A673 (cell line): ENCODE measurements around the gene PLCE1. TPM values are rescaled to one million over a fixed set of nuclear protein-coding genes. Genes with fewer than 3 reads are reported as not detected.
"Not testable (repeated sequence)": the region's sequence is repeated elsewhere in the genome, so short reads cannot be mapped to it uniquely, and the experiment has no call there.

ENCODE experiments used
- BruUV-seq: library from RNA; stranded (reverse); fragments of 400-500 nt; replicated peaks from 2 replicates; lab custom pipeline; 2021; lab: Mats Ljungman, UMichigan
- CTCF ChIA-PET: fragments of 300-600 bp; sonication (Branson Sonifier 250); formaldehyde crosslinking; loops from one replicate; lab custom pipeline; 2022; ENCODE audit warnings: antibody characterized with exemption; lab: Charles Lee
- POLR2A ChIA-PET: fragments of 300-600 bp; sonication (Branson Sonifier 250); formaldehyde crosslinking; loops from one replicate; lab custom pipeline; 2022; ENCODE audit warnings: antibody characterized with exemption; ENCODE audit not compliant: low non-redundant PET; lab: Charles Lee
- DNase-seq: peaks from one replicate; pipeline ENCODE4 v3.0.0-alpha.2; 2015; ENCODE audit warnings: low spot score
- H3K27ac ChIP-seq: fragments of 200-600 bp; sonication (generic); 2 replicates; pipeline ENCODE4 v1.5.1; 2016; ENCODE audit warnings: mixed run types, low read depth, mild to moderate bottlenecking, mixed read lengths, antibody characterized with exemption, low read length; ENCODE audit not compliant: poor library complexity, severe bottlenecking
- H3K27me3 ChIP-seq: fragments of 200-600 bp; sonication (generic); replicated peaks from 2 replicates; pipeline ENCODE4 v1.6.1; 2017; ENCODE audit warnings: mixed run types, low read depth, mild to moderate bottlenecking, mixed read lengths, antibody characterized with exemption, low read length; ENCODE audit not compliant: insufficient read depth, poor library complexity
- H3K36me3 ChIP-seq: fragments of 200-600 bp; sonication (generic); 2 replicates; pipeline ENCODE4 v1.6.1; 2016; ENCODE audit warnings: mixed run types, mild to moderate bottlenecking, mixed read lengths, antibody characterized with exemption, low read length; ENCODE audit not compliant: insufficient read depth, poor library complexity, severe bottlenecking
- H3K4me1 ChIP-seq: fragments of 200-600 bp; sonication (generic); 2 replicates; pipeline ENCODE4 v1.6.1; 2017; ENCODE audit warnings: mixed run types, mild to moderate bottlenecking, mixed read lengths, antibody characterized with exemption, low read length; ENCODE audit not compliant: insufficient read depth, poor library complexity, severe bottlenecking
- H3K4me3 ChIP-seq: fragments of 200-600 bp; sonication (generic); 2 replicates; pipeline ENCODE4 v1.5.1; 2016; ENCODE audit warnings: low read depth, mixed run types, mild to moderate bottlenecking, mixed read lengths, low read length; ENCODE audit not compliant: poor library complexity, severe bottlenecking
- H3K9me3 ChIP-seq: fragments of 200-600 bp; sonication (generic); 2 replicates; pipeline ENCODE4 v1.6.1; 2016; ENCODE audit warnings: mixed run types, low read depth, mild to moderate bottlenecking, mixed read lengths, antibody characterized with exemption, low read length; ENCODE audit not compliant: poor library complexity, severe bottlenecking
- CTCF ChIP-seq: fragments of 300-800, 200-600 bp; sonication (generic); conservative IDR thresholded peaks from 2 replicates; pipeline ENCODE4 v1.5.1; 2017; ENCODE audit warnings: low read depth, mild to moderate bottlenecking, antibody characterized with exemption, low read length, moderate library complexity, mixed read lengths
- EZH2 ChIP-seq: fragments of 200-600 bp; sonication (generic); IDR thresholded peaks from 2 replicates; pipeline ENCODE4 v1.6.1; 2017; ENCODE audit warnings: borderline replicate concordance, low read depth, mild to moderate bottlenecking, mixed read lengths, antibody characterized with exemption, low read length; ENCODE audit not compliant: poor library complexity, severe bottlenecking
- intact Hi-C: fragments of 100-400 bp; cut with micrococcal nuclease; formaldehyde crosslinking; loops from one replicate; pipeline ENCODE4 v1.10.0; 2022; ENCODE audit not compliant: unreplicated experiment
- total RNA-seq: library from RNA; stranded (reverse); gene quantifications from 2 replicates; pipeline ENCODE4 v1.2.3, GENCODE V29; 2021

Gene PLCE1
- total RNA-seq, 1 experiment from 2014 or later, result 0.26 TPM

- ChIA-PET POLR2A (no interaction called here), CTCF (no interaction called here)
- no peaks in the 10 kb centered on the region for H3K36me3 ChIP-seq
Measured at GRCh38 chr10:93968540-93968945, 25.2 kb upstream of the PLCE1 start.

GRCh38 chr10:93970433-93971010 lies 23.2 kb upstream of the PLCE1 start:
- H3K9me3 ChIP-seq, H3K36me3 ChIP-seq, BruUV-seq, DNase-seq, H3K4me1 ChIP-seq, H3K27me3 ChIP-seq, POLR2A ChIA-PET, H3K27ac ChIP-seq, CTCF ChIA-PET, H3K4me3 ChIP-seq, intact Hi-C loops: not testable (repeated sequence)

More at GRCh38 chr10:93968540-93968945, 25.2 kb upstream of the PLCE1 start:
- BruUV-seq, result no TSS peak
- H3K9me3 ChIP-seq, result no peaks in the 10 kb centered on the region
- H3K4me3 ChIP-seq, result no peak overlapping the region
- intact Hi-C loops, result no loop called here
- H3K4me1 ChIP-seq, result no peaks in the 10 kb centered on the region
- DNase-seq, result no peak
- TF ChIP-seq EZH2 (no peak), CTCF (no peak)
- H3K27ac ChIP-seq, result no peak overlapping the region
- H3K27me3 ChIP-seq, result no peaks in the 10 kb centered on the region

- no peak overlapping the region for H3K4me3 ChIP-seq
- H3K9me3 ChIP-seq, result no peaks in the 10 kb centered on the region
- intact Hi-C loops, result no loop called here
- H3K4me1 ChIP-seq, result no peaks in the 10 kb centered on the region
- H3K36me3 ChIP-seq, result no peaks in the 10 kb centered on the region
- H3K27me3 ChIP-seq, result peaks cover 10% of the 10 kb centered on the region
- no TSS peak for BruUV-seq
- TF ChIP-seq CTCF (no peak), EZH2 (no peak)
- ChIA-PET CTCF (no interaction called here), POLR2A (no interaction called here)
- no peak for DNase-seq
- H3K27ac ChIP-seq, result no peak overlapping the region
Measured at GRCh38 chr10:93973748-93974445, 19.8 kb upstream of the PLCE1 start.

GRCh38 chr10:93977442-93977841 lies 16.3 kb upstream of the PLCE1 start:
- POLR2A ChIA-PET, result no interaction called here
- no peak for TF ChIP-seq EZH2
- no peak for TF ChIP-seq CTCF
- Histone ChIP-seq H3K27me3 (peaks cover 10% of the 10 kb centered on the region), H3K4me1 (no peaks in the 10 kb centered on the region), H3K9me3 (no peaks in the 10 kb centered on the region), H3K4me3 (no peak overlapping the region), H3K36me3 (no peaks in the 10 kb centered on the region), H3K27ac (no peak overlapping the region)
- DNase-seq, result no peak
- no TSS peak for BruUV-seq
- intact Hi-C loops, result no loop called here
- CTCF ChIA-PET, result no interaction called here
